HG02642 (cell line): ENCODE results near the gene DGKB.

Experiments used
- ATAC-seq: cut with Tn5 transposase; IDR thresholded peaks from one replicate; pipeline ENCODE4 v1.9.1; 2021; ENCODE audit warnings: mild to moderate bottlenecking; ENCODE audit not compliant: unreplicated experiment, poor library complexity

DGKB gene

GRCh38 chr7:14698239-14698638 is 204.3 kb downstream of the DGKB start:
- no peak for ATAC-seq

GRCh38 chr7:14697684-14698083 is 204.9 kb downstream of the DGKB start:
- ATAC-seq, result no peak

- no peak for ATAC-seq
Measured at GRCh38 chr7:14691597-14692203, 210.9 kb downstream of the DGKB start.

GRCh38 chr7:14691034-14691433 is 211.5 kb downstream of the DGKB start:
- peak; percentile 65 for ATAC-seq

- ATAC-seq, result no peak
Measured at GRCh38 chr7:14690486-14690885, 212.1 kb downstream of the DGKB start.

GRCh38 chr7:14690075-14690474 is 212.5 kb downstream of the DGKB start:
- no peak for ATAC-seq

GRCh38 chr7:14688208-14688607 is 214.3 kb downstream of the DGKB start:
- no peak for ATAC-seq

GRCh38 chr7:14687777-14688176 is 214.8 kb downstream of the DGKB start:
- ATAC-seq, result no peak

- no peak for ATAC-seq
Measured at GRCh38 chr7:14687241-14687640, 215.3 kb downstream of the DGKB start.

- no peak for ATAC-seq
Measured at GRCh38 chr7:14685167-14685566, 217.4 kb downstream of the DGKB start.

GRCh38 chr7:14682910-14683465 is 219.6 kb downstream of the DGKB start:
- ATAC-seq, result no peak

- no peak for ATAC-seq
Measured at GRCh38 chr7:14676896-14677295, 225.7 kb downstream of the DGKB start.

- ATAC-seq, result no peak
Measured at GRCh38 chr7:14673202-14673601, 229.3 kb downstream of the DGKB start.

- no peak for ATAC-seq
Measured at GRCh38 chr7:14666913-14667312, 235.6 kb downstream of the DGKB start.

GRCh38 chr7:14666304-14666703 is 236.2 kb downstream of the DGKB start:
- no peak for ATAC-seq

- ATAC-seq, result no peak
Measured at GRCh38 chr7:14639801-14640200, 262.8 kb downstream of the DGKB start.

GRCh38 chr7:14639329-14639728 is 263.2 kb downstream of the DGKB start:
- ATAC-seq, result no peak

- no peak for ATAC-seq
Measured at GRCh38 chr7:14637968-14638367, 264.6 kb downstream of the DGKB start.

- ATAC-seq, result no peak
Measured at GRCh38 chr7:14635955-14636354, 266.6 kb downstream of the DGKB start.

GRCh38 chr7:14630048-14630447 is 272.5 kb downstream of the DGKB start:
- no peak for ATAC-seq

- ATAC-seq, result no peak
Measured at GRCh38 chr7:14628516-14628915, 274.0 kb downstream of the DGKB start.

GRCh38 chr7:14626076-14626475 is 276.5 kb downstream of the DGKB start:
- ATAC-seq, result no peak
